ACHN (cell line): Measurements from ENCODE around the gene RBM18.

Source experiments
- DNase-seq: peaks from one replicate; pipeline ENCODE4 v3.0.0-alpha.2; 2015
- in situ Hi-C: cut with HindIII; loops from 2 replicates; pipeline ENCODE4 v1.10.0; 2017; ENCODE audit warnings: low sequenced_read_pairs, low pct_ligation_motif_present, low pct_unique_long_range_greater_than_20kb

RBM18 gene

DNA sequence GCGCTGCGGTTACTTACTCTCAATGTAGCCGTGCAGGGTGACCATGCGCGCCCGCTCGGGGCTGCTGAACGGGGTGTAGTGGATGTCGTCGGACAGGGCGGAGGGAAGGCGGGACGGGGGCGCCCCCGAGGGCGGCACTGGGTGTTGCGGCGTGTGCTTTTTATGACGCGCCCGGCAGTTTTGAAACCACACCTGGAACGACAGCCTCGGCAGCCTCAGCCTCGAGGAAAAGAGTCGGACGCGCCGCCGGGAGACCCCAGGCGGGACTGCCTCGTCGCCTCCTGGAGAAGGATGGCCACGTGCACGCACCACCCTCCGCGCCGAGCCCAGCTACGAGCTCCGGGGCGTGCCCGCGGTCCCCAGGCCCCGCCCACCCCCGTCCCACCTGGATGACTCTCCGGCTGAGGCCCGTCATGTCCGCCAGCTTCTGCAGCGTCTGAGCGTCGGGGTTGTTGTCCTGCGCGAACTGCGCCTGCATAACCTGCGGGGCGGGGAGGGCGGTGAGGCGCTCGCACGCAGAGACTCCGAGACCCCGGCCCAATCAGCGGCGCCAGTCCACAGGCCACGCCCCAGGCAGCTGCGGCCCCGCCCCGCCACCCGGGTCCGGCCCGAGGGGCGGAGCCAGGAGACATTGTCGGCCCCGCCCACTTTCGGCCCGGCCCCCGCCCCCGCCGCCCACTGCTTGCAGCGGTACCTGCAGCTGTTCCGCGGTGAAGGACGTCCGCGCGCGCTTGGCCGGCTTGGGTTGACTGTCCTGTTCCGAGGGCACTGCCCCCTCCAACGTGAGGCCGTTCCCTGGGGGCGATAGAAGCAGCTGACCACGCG, 50.8 kb downstream of the RBM18 start:
- in situ Hi-C loops, result no loop called here
- peak; percentile 53 for DNase-seq

DNA sequence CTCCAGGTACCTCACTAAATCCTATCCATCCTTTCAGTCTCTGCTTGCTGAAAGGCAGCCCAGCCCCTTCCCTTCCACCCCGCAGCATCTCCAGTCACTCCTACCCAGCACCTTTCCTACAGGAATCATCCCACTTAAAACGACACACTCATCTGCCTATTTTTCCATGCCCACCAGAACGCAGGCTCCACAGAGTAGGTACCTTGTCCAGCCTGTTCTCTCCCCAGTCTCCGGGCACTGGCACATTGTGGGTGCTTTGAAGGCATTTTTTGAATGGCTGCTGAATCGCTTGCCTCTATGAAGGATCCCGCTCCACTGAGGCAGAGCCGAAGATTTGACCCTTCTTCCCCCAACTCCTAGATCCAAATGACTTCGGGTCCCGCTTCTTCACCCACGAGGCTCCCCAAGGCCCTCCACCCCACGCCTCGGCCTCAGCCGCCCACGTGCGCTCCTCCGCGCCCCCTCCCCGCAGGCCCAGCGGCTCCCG, 51.5 kb downstream of the RBM18 start:
- no peak for DNase-seq
- in situ Hi-C loops, result no loop called here

DNA sequence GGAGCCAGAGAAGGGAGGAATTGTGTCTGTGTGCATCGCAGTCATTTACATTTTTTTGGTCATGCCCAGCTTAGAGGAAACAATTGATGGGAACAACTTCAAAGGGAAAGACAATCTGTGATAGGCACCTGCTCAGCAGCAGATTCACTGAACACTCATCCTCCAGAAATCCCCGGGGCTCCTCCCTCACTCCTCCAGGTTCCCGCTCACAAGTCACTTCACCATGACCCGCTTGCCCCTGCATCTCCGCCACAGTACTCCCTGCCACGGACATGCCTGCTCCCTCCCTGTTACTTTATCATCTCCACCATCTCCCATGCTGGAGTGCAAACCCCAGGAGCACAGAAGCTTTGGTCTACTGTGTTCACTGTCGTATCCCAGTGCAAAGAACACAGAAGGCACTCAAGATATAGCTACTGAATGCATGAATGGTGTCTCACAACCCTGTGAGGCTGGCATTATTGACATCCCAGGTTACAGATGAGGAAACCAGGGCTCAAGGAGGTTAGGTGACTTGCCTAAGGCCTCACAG, 52.1 kb downstream of the RBM18 start:
- DNase-seq, result no peak
- in situ Hi-C loops, result no loop called here

DNA sequence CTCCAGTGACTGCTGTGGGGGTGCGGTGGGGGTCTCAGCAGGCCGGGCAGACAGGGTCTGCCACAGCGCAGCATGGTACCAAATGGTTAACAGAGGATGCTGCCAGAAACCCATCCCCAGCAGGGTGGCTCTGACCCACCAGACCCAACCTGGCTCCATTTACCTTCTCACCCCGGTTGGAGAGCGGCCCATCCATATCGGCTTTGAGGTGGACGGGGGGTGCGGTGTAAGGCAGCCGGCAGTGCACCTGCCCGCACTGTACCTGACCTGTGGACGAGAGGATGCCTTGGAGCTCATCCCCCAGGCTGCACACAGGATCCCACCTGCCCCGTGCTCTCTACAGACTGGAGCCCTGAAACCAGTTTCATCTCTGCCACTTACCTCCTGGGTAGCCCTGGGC, 55.2 kb downstream of the RBM18 start:
- in situ Hi-C loops, result no loop called here
- DNase-seq, result no peak

DNA sequence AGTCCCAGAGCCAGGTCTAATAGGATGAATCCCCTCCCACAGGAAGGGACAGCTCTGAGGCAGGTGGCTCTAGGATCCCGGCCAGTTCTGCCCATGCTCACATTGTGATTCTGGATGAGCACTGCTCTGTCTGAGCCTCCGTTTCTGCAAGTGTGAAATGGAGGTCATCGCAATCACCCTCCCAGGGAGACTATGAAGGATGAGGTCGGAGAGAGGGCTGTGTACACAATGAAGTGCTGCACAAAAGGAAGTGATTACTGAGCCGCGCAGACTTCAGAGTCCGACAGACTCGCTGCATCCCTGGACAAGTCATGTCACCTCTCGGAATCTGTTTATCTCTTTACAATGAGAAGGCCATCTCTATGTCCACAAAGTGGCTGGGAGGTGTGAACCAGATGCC, 57.5 kb downstream of the RBM18 start:
- in situ Hi-C loops, result no loop called here
- no peak for DNase-seq

DNA sequence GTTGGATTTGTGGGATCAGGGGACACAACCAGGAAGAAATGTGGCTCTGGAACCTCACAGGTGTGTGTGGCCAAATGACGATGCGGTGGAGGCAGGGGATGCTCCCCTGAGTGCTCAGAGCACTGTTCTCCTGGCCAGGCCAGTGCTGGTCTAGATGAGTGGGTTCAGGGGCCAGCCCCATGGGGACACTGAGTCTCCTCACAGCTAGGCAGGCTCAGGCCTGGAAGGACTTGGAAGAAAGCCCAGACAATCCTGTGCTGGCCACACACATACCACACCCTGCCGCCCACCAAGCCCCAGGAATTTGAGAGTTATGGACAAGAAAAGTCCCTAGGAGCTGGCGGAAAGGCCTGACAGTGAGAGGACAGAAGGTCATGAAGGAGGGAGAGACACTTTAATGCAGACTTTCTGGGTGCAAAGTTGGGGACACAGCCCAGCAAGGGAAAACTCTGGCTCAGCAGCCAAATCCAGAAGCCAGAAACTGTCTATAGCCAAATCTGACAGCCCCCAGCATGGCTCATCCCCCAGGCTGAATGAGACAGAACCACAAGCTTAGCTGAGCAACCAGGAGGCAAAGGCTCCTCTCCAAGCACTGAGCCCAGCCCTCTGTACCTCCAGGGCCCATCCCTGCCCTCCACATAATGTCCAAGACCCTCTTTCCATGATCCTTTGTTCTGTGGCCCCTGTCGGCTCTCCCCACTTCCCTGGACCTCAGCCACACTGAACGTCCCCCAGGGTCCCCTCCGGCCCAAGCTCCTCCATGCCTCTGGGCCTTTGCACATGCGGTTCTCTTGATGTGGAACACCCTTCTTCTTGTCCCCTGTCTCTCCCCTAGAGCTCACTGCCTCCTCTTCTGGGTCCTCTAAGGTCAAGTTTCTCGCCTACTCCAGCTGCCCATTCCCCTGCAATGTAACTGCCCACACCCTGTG, 58.3 kb downstream of the RBM18 start:
- in situ Hi-C loops, result no loop called here
- DNase-seq, result no peak

DNA sequence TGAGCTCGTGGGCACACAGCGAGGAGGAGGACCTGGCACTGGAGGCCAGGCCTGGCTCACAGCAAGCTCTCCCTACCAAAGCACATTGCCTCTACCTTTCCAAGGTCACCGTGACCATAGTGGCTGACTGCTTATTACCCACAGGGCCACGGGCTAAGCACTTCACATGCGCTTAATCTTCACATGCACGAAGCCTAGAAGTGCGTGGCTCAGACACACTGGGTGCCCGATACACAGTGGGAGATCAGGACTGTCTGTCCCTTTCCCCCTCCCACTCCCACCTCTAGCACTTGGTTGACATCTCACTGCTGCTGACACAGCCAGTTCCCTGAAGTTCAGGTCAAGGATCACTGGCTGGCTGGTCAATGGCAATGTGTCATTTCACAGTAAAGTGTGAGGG, 59.5 kb downstream of the RBM18 start:
- in situ Hi-C loops, result no loop called here
- no peak for DNase-seq

DNA sequence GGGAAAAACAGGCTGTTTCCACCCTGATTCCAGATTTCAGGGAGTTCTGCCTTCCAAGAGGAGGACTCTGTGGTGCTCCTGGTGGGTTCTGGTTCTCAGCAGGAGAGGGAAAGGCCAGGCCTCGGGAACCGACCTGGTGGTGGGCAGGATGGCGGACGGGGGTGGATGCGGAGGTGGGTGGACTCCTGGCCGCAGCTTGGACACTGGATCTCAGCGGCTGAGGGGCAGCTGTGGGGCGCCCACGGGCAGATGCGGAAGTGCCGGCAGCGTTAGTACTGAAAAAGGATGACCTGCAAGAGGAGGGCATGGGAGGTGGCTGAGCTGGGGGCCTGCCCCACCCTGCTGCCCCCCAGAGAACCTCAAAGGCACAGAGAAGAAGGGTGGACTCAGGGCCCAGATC, 60.1 kb downstream of the RBM18 start:
- in situ Hi-C loops, result no loop called here
- DNase-seq, result no peak

DNA sequence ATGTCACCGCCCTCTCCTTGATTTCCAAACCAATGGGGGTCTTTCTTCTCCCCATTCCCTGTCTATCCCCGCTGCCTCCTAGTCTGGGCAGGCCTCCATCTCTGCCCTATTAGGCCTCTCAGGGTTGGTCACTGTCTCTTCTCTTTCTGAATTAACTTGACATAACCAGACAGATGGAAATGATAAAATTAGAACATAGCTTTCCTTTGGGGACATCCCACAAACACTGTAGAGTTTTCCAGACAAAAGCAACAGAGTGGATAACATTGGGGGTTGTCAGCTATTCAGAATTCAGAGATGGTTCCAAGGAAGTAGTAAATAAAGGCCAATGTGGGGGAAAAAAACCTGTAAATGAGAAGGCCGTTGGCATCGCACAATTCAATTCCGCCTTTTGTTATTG, 60.6 kb downstream of the RBM18 start:
- in situ Hi-C loops, result no loop called here
- no peak for DNase-seq

DNA sequence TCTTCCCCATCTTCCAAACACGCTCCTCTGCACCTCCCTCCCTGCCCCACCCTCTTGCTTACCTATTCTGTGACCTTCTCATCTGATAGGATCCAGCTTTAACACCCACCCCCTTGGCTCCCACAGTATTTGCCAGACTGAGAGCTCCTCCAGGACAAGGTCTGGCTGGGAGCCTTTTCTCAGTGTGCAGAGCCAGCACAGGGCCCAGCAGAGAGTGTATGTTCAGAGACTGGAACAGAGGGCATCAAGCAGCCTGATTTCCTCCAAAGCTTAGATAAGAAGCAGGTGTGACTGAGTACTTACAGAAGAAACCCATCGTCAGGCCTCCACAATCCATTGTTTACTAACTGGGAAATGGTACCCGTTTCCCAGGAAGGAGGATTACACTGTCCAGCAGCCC, 62.5 kb downstream of the RBM18 start:
- in situ Hi-C loops, result no loop called here

DNA sequence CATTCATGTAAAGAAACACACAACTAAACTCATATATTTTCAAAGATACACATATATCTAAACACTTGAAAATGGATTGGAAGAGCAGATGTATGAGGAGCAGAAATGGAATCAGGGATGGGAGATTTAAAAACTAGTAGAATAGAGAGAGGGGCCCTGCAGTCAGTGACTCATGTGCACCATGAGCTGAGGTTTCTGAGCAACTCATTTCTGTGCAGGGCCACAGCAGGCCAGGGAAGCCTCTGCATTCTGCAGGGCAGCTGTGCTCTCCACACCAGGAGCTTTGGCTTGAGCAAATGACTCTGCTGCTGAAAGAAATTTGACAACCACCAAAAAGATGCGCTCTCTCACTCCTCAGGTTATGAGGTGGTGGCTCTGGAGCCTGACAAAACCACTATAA, 63.0 kb downstream of the RBM18 start:
- no peak for DNase-seq
- in situ Hi-C loops, result no loop called here

More for the DNA sequence above, 62.5 kb downstream of the RBM18 start:
- DNase-seq, result no peak

DNA sequence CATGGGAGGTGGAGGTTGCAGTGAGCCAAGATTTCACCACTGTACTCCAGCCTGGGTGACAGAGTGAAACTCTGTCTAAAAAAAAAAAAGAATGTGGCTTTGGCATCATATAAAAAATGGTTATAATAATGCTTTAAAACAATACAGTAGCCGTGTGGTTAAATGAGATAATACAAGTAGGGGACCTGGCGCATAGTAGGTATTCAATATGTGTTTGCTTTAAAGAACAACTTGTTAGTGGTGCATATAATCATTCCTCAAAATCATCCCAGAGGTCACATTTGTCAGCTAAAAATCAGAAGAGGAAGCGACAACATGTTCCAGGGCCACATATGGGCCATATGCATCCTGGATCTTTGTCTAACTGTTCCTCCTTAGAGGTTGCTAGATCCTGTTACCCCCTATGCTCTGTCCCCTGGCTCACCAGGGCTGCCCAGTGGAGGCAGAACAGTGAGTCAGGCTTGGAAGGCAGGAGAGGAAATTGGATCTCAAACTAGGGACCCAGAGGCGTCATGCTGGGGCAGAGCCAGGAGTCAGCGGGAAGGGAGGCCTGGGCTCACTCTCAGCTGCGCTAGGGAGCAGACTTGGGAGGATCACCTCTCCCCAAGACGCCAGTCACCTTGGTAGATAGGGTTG, 63.6 kb downstream of the RBM18 start:
- in situ Hi-C loops, result no loop called here
- no peak for DNase-seq

DNA sequence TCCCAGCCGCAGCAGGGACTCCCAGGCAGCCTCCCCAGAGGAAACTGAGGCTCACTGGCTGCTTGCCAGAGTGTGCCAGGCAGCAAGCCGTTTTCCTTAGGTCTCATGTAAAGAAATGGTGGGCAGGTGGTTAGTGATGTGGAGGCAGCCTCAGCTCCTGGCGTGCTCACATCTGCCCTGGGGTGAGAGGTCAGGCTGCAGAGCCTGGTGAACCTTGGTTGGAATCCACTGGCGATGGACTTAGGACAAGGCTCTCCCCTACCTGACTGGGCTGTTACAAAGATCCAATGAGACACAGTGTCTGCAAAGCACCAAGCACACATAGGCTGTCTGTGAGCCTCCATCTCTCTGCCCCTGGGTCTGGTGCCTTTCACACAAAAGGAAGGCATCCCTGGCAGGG, 66.8 kb downstream of the RBM18 start:
- DNase-seq, result no peak
- in situ Hi-C loops, result no loop called here

DNA sequence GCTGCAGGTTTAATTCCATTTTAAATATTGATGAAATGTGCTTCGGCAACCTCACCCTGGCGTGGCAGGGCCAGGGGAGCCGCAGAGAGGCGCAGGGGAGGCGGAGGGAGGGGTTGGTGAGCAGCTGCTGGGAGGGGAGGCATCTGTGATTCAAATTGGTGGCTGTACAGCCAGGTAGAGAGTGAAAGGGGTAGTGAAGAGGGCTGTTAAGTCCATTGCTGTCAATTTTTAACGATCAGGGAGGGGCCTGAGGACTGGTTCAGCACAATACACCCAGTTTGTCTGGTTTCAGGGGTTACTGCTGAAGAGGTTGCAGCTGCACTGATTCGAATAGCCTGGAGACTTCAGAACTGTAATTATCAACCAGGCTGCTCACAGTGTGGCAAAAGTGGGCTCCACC, 67.2 kb downstream of the RBM18 start:
- peak; percentile 7 for DNase-seq
- in situ Hi-C loops, result no loop called here

DNA sequence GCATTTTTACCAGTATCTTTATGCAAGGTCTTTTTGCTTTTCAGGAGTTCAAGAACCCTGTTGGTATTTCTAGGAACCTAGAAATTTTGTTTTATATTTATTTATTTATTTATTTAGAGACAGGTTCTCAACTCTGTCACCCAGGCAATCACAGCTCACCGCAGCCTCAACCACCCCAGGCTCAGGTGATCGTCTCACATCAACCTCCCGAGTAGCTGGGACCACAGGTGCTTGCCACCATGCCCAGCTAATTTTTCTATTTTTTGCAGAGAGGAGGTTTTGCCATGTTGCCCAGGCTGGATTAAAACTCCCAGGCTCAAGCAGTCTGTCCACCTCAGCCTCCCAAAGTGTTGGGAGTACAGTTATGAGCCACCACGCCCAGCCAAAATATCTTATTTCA, 68.8 kb downstream of the RBM18 start:
- no peak for DNase-seq
- in situ Hi-C loops, result no loop called here

DNA sequence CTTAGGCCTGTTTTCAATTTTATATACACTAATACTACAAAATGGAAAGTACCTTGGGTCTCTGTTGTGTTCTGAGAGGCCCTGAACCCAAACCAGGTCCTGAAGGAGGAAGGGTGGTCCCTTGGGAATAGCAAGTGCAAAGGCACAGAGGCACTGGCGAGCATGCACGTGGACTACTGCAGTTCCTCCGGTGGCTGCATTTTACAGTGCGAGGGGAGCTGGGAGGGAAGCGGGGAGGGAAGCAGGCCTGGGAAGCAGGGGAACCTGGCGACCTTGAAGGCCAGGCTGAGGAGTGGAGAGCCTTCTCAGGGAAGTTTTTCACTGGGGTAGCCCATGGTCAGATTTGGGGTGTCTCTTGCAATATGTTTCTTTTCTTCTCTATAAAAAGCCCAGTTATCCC, 71.0 kb downstream of the RBM18 start:
- DNase-seq, result no peak
- in situ Hi-C loops, result no loop called here

DNA sequence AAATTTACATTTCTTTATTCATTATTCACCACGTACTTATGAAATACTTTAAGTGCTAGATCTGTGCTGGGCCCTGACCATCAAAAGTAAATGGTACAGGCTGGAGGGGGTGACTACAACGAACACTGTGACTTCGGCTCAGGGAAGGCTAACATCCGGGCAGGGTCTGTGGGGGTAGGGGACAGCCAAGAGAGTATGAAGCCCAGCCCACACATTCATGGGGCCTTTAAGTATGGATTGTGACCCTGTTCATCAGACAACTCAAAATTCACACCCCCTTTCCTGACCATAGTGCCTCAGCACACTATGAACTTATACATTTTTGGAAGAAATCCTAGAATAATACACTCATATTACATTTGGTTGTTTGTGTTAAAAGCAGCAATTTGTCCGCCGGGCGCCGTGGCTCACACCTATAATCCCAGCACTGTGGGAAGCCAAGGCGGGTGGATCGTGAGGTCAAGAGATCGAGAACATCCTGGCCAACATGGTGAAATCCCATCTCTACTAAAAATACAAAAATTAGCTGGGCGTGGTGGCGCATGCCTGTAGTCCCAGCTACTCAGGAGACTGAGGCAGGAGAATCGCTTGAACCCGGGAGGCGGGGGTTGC, 71.6 kb downstream of the RBM18 start:
- in situ Hi-C loops, result no loop called here
- no peak for DNase-seq

DNA sequence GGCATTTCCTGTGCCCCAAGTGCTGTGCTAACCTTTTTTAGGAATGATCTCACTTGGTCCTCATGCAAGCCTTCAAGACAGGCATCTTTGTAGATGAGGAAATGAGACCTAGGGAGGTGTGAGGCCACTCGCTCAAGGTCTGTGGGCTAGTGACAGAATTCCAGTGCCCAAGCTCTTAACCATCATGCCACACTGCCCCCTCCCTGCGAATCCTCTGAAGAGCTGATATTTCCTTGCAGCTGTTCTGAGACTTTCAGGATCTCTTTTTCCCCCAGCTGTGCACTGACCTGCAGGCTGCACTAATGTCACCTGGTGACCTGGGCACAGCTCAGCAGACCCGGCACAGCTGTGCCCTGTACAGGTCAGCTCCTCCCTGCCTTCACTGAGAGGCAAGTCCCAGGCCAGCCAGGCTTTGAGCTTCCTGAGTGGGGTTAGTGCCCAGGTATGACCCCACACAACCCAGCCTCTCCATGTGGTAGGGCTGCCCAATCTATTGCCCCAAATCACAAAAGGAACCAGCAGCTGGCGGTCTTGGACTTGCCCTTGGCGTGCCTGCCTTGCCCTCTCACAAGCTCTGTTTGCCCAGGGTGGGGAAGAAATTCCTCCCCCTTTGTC, 72.3 kb downstream of the RBM18 start:
- in situ Hi-C loops, result no loop called here
- DNase-seq, result no peak
